ENCODE measurements around the gene CAMK1.

CAMK1 gene

DNA sequence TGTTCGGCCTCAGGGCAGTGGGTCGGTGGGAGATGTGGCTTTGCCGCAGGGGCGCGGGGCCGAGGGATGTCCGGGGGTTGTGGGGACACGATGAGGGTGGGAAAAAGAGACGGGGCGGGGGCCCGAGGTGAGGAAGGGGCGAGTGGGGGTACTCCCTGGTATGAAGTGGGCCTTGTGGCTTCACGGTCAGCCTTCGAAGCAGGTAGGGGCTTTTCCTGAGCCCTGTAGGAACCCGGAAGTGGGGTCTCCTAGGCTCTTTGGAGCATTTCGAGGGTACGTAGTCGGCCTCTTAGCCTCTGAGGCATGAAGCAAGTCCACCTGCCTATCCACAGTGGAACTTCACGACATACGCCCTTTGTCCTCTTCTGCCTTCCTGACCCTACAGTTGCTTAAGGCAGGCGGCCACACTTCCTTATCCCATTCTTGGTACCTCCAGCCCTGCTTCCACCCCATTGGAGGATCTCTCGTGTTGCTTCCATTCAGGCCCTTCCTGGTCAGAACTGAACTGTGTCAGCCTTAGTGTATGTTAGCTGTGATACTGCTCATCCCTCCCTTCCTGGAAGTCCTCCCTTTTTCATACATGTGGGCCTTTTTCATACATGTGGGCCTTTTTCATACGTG lies 23.5 kb upstream of the CAMK1 start:
- no peak for DNase-seq (ENCODE audit: low read depth in 2 of 2)

DNA sequence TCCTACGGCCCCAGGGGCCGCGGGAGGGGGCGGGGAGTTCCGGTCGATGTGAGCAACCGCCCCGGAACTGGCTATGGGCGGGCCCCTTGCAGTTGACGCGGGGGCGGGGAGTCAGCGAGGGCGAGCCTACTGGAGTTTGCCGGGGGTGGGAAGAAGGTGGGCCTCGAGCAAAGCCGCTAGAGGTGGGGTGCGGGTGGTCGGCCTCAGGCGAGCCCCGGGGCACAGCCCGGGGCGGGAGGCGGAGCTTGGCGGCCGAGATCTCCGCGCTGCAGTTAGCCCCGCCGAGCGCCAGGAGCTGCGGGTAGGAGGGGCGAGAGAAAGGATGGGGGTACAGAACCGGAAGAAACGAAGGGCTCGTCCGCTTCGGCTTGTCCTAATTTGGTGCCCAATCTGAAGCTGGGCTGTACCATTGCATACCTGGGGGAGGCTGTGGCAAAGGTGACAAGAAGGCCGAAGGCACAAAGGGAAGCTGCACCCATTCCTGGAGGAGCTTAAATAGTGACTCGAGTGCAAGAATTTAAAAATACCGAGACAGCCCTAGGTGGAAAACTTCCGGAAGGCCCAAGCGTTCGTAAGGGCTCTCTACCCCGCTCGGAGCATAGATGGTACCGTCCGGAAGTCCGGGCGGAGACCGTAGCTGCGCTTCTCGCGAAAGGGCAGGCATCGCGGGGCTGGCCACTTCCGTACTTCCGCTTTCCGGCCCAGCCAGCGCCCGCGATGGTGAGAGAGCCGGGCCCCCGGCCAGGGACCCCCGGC lies 22.8 kb upstream of the CAMK1 start, which contains the start of the genes ARPC4 and TADA3:
Gene ARPC4 (plus strand): TSS at position 678 of the 756 bp plus-strand sequence. CDS start 40 bp downstream, at position 718.
Gene TADA3 (minus strand): TSS at position 69 of the 756 bp plus-strand sequence. CDS start 1,007 bp downstream, outside the sequence.
- peak; percentile 85 to 88 for DNase-seq (ENCODE audit: low read depth in 2 of 2)

DNA sequence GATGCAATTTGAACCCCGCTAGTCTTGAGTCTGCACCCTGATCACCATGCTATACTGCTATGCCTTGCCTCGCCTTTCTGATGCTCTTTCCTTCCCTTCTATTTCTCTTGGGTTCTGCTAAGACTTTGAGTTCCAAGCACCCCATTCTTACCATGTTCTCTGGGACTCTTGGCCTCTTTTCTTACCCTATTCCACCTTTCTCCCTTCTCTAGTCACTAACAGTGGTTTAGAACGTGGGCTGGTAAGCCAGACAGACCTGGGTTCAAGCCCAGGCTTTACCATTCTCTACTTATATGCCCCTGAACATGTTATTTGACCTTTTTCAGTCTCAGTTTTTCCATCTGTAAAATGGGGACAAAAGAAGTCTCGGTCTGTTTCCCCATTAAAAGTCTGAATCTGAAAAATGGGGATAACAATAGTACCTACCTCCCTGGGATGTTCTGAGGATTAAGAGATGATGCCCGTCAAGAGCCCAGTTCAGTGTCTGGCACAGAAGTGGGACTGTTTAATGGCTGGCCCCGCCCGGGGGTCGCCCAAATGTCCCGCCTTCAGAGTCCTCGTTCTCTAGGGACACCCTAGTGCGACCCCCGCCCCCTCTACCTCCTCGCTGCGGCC lies 22.1 kb upstream of the CAMK1 start:
- no peak for DNase-seq (ENCODE audit: low read depth in 2 of 2)

GRCh38 chr3:9791127-9791526 lies 21.4 kb upstream of the CAMK1 start:
- DNase-seq (ENCODE audit: low read depth in 2 of 2), result no peak

DNA sequence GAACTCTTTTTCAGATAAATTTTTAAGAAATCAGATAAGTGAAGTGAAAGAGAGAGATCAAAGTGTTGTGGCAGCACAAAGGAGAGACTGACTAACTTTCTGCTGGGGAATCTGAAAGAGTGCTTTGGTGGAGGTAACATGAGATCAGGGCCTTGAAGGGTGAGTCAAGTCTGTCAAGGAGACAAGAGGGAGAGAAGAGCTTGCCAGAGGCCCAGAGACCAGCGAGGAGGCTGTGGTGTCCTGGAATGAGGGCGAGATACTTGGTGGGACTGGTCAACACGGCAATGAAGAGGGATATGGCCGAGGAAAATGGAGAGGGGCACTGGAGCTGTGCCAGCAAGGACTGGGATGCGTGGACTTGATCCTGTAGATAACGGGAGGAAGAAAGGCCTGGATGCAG lies 18.0 kb upstream of the CAMK1 start:
- no peak for DNase-seq (ENCODE audit: low read depth in 2 of 2)

DNA sequence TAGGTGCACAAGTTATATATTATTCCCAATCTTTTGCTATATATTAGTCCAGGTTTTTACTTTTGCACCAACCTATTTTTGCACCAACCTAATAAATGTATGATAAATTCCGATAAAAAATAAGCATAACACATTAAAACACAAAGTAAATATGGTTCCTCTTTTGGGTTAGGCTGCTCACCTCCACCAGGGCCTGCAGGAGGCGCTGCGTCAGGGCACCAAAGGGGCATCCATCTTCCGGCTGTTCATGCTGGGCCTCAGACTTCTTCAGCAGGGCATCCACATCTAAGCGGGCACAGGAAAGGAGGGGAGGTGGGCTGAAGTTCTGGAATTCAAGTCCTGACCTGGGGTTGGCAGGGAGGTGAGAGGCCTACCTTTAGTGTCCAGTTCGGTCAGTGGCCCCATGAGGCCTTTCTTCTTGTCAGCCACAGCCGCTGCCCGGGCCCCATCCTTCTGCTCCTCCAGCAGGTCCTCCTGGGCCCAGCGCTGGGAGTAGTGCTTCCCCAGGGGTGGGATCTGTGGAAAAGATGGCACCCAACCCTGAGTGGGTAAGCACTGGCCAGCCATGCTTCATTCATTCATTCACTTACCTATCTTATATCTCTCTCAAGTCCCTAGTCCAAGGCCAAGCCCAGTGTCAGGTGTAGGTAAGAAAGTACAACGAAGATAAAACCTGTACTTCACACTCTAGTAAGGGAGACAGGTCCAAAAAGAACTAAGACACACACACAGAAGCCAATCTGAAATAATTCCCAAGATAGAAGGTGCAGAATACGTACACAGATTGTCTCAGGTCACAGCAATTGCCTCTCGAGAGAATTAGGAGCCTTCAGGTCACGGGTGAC lies 17.3 kb upstream of the CAMK1 start:
- no peak for DNase-seq (ENCODE audit: low read depth in 2 of 2)

GRCh38 chr3:9786209-9786739 lies 16.5 kb upstream of the CAMK1 start:
- DNase-seq (ENCODE audit: low read depth in 2 of 2), result no peak

DNA sequence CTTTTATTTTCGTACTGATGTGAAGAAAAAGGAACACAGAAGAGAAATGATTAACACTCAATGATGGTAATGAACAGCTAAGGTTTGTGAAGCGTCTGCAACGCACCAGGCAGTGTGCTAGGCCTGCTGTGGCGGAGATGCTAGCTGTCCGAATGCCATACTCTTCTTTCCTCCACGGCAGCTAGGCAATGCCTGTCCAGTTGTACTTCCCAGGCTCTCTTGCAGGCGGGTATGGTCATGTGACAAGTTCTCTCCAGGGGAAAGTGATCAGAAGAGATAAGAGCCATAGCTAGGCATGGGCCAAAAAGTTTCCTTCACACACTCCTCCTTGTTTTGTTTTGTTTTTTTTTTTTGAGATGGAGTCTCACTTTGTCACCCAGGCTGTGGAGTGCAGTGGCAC lies 15.9 kb upstream of the CAMK1 start:
- DNase-seq (ENCODE audit: low read depth in 2 of 2), result no peak

DNA sequence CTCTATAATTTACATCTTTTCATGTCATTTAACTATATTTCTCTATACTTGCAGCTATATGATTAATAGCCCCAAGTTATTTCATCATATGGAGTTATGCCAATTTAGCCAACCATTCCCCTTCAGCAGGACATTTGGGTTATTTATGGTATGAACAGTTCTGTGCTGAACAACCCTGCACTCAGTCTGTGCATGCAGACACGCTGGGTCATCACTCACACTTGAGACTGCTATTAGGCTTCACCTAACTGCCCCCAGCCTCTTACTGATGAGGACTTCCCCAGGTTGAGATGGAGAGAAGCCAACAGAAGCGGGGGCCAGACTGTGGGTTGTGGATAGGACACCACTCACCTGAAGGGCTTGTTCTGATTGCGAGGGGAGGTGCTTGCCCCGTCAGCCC lies 15.2 kb upstream of the CAMK1 start:
- no peak for DNase-seq (ENCODE audit: low read depth in 2 of 2)

- no peak for DNase-seq (ENCODE audit: low read depth in 2 of 2)
Observed at GRCh38 chr3:9783954-9784353, 14.2 kb upstream of the CAMK1 start.

DNA sequence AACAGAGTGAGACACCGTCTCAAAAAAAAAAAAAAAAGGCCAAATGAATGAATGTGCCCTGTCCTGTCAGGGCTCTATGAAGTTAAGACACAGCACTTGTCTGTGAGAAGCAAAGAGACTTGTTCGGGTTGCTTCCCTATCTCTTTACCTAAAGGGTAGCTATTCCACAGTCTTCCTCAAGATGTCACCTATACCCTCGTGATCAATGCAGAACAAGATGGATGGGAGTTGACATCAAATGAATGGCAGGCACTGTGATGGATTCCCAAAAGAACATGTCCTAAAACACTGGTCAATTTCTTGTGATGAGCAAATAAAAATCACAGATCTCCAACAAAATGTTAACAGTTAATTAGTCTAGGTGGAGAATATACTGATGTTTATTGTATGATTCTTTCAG lies 13.0 kb upstream of the CAMK1 start:
- no peak for DNase-seq (ENCODE audit: low read depth in 2 of 2)

DNA sequence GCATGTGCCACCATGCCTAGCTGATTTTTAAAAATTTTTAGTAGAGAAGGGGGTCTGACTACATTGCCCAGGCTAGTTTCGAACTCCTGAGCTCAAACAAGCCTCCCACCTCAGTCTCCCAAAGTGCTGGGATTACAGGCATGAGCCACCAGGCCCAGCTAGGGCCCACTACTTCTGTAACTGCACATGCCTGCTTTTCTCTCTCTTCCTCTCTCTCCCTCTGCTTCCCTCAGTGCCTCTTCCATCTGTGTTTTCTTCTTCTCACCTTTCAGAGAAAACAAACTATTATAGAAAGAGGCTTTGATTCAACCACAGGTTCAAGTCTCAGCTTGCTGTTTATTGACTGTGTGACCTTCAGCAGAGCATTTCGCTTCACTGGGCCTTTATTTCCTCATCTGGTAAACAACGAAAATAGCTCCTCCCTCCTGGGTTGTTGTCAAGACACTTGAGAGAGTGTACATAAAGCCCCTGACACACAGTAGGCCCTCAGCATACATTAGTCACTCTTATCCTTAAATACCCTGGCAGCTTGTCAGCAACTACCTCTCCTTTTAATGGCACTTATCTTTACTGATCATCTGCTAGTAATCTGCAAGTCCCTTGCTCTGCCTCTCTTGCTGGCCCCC lies 12.3 kb upstream of the CAMK1 start:
- no peak for DNase-seq (ENCODE audit: low read depth in 2 of 2)

- DNase-seq (ENCODE audit: low read depth in 2 of 2), result no peak
Observed at GRCh38 chr3:9781551-9781950, 11.8 kb upstream of the CAMK1 start.

- no peak for DNase-seq (ENCODE audit: low read depth in 2 of 2)
Observed at GRCh38 chr3:9780910-9781309, 11.2 kb upstream of the CAMK1 start.

DNA sequence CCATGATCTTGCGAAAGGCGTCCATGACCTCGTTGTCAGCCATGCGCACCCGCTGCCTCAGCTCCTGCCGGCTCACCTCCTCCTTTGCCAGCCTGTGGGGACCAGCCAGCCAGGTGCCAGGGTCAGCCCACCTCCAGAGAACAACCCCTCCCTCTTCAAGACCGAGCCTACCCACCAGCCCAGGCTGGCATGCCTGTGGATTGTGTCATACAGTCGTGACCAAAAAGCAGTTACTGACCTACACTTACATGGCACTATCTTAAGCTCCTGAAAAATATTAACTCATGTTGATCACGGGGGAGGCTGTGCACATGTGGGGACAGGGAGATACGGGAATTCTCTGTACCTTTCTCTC lies 10.7 kb upstream of the CAMK1 start:
- DNase-seq (ENCODE audit: low read depth in 2 of 2), result no peak

DNA sequence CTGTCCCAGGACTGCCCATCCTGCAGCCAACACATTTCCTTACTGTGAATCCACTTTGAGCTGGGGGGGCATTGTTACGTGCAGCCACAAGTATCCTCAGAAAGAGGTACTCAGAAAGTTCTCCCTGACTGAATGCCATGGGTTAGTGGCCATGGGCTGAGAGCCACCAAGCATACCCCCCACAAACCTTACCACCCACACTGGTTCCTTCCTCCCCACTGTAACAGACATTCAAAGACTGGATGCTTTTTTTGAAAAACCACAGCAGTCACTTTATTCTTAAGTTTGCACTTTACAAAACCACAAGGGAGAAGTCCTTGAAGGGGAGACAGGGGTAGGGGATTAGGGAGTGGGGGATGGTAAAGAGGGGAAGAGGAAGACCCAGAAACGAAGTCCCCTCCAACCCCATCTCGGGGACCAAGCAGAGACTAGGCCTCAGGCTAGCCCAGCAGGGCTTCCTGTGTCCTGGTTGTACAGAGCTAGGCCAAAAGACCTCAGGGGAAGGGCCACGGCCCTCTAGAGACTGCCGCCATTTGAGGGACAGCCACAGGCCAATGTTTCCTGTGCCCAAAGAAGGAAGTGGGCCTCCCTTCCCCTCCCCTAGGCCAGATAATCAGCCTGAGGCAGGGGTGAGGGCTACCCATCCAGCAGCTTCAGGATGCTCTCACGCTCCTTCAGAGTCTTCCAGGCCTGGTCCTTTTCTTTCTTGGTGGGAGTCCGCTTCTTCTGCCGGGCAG lies 10.1 kb upstream of the CAMK1 start:
- no peak for DNase-seq (ENCODE audit: low read depth in 2 of 2)

- no peak for DNase-seq (ENCODE audit: low read depth in 2 of 2)
Observed at GRCh38 chr3:9779075-9779593, 9.4 kb upstream of the CAMK1 start.

DNA sequence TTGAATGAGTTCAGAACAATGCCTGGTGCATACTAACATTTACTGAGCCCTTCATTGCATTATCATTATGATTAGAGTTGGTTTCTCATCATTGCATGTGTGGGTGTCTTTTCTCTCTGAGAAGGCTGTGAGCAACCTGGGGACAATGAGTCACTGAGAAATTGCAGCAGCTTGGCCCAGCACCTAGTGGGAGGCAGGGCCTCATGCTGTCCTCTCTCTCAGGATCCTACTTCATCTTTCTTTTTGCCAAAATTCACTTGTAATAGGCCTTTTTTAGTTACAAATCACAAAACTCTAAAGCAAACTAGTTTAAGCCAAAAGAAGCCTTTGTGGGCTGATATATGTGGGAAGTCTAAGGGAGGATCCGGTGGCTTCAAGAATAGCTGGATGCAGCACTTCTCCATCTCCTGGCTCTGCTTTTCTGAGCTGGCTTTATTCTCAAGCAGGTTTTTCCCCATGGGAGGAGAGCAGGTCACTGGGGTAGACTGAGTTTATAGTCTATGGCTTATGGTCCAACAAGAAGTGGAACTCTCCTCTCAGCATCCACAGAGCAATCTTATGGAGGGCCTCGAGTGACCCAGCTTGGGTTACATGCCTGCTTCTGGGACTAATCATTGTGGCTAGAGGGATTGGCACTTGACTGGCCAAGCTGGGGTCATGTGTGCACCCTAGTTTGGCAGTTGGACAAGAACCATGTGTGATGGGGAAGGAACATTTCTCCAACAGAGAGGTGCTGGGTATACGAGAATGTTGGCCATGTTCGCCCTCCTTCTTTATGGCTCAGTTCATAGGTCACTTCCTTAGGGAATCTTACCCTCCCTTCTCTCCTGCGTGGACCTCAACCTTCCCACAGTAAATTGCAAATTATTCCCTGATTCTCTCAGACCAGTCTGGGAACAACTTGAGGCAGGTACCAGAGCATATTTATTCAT lies 8.7 kb upstream of the CAMK1 start:
- peak; percentile 31 to 40 for DNase-seq (ENCODE audit: low read depth in 2 of 2)

DNA sequence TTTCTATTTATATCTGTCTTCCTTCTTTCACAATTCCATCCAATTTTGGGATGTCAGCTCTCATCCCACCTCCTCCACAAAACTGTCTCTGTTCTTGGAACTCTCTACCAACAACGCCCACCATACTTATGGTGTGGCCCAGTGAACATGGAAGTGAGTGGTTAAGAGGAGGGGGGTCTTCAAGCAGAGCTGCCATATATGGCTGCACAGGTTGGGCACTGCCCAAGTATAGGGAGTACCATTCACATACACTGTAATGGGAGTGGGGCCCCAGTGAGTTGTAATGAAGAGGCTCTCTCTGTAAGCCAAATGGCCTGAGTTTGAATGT lies 7.9 kb upstream of the CAMK1 start:
- no peak for DNase-seq (ENCODE audit: low read depth in 2 of 2)
